Breast epithelium (tissue), 4 donors: Measurements from ENCODE around the gene MATN1. TPM values are rescaled to one million over a fixed set of nuclear protein-coding genes. Genes with fewer than 3 reads are reported as not detected.

Experiments used
- DNase-seq, 2 donors: peaks; one replicate each; pipeline ENCODE4 v3.0.0-alpha.2; 2019; ENCODE audit warnings: low spot score in 2 of 2
- H3K27ac ChIP-seq, 2 donors: fragments of 200-600 bp; sonication (generic) in 1 of 2; one replicate each; pipeline ENCODE4 v1.5.1; 2016 to 2019; ENCODE audit warnings: mild to moderate bottlenecking in 1 of 2
- H3K27me3 ChIP-seq, 2 donors: fragments of 200-600 bp; sonication (generic) in 1 of 2; one replicate each; pipeline versions ENCODE4 v1.5.1 to v1.6.0; 2017 to 2019; ENCODE audit warnings: control low read depth in 1 of 2, mild to moderate bottlenecking in 1 of 2
- H3K36me3 ChIP-seq: fragments of 200-600 bp; one replicate; pipeline ENCODE4 v1.5.1; 2019
- H3K4me1 ChIP-seq, 2 donors: fragments of 200-600 bp; sonication (generic); one replicate each; pipeline ENCODE4 v1.5.1; 2016 to 2019; ENCODE audit warnings: control low read depth in 1 of 2
- H3K4me3 ChIP-seq, 3 donors: fragments of 200-600 bp; sonication (generic); 1 replicate in 2 of 3; 2 replicates in 1 of 3; pipeline ENCODE4 v1.5.1; 2016 to 2019; ENCODE audit warnings: mild to moderate bottlenecking in 3 of 3, moderate library complexity in 2 of 3
- H3K9me3 ChIP-seq, 2 donors: fragments of 200-600 bp; sonication (generic) in 1 of 2; one replicate each; pipeline ENCODE4 v1.5.1; 2016 to 2019; ENCODE audit warnings: control low read depth in 1 of 2
- CTCF ChIP-seq, 3 donors: fragments of 450-650 bp; IDR thresholded peaks; one replicate each; pipeline ENCODE4 v1.5.1; 2016 to 2017; ENCODE audit warnings: antibody characterized with exemption in 3 of 3, mild to moderate bottlenecking in 3 of 3, moderate library complexity in 3 of 3
- POLR2A ChIP-seq: fragments of 450-650 bp; IDR thresholded peaks from one replicate; pipeline ENCODE4 v1.6.1; 2016; ENCODE audit warnings: antibody characterized with exemption, mild to moderate bottlenecking, moderate library complexity
- POLR2AphosphoS5 ChIP-seq, 3 donors: sonication (generic); formaldehyde crosslinking; IDR thresholded peaks; one replicate each; pipeline ENCODE4 v1.6.1; 2017; ENCODE audit warnings: antibody characterized with exemption in 3 of 3
- intact Hi-C: fragments of 100-400 bp; cut with DNase I; formaldehyde crosslinking; loops from one replicate; pipeline ENCODE4 v1.15.1; 2023; ENCODE audit warnings: low total_unique reads
- total RNA-seq, 3 donors: library from RNA; depleted of rRNA; stranded (reverse); fragments of >200 nt; gene quantifications; one replicate each; pipeline ENCODE4 v1.1.0, GENCODE V29; 2016

The MATN1 gene
- total RNA-seq, 3 donors from 2014 or later: not detected

DNA sequence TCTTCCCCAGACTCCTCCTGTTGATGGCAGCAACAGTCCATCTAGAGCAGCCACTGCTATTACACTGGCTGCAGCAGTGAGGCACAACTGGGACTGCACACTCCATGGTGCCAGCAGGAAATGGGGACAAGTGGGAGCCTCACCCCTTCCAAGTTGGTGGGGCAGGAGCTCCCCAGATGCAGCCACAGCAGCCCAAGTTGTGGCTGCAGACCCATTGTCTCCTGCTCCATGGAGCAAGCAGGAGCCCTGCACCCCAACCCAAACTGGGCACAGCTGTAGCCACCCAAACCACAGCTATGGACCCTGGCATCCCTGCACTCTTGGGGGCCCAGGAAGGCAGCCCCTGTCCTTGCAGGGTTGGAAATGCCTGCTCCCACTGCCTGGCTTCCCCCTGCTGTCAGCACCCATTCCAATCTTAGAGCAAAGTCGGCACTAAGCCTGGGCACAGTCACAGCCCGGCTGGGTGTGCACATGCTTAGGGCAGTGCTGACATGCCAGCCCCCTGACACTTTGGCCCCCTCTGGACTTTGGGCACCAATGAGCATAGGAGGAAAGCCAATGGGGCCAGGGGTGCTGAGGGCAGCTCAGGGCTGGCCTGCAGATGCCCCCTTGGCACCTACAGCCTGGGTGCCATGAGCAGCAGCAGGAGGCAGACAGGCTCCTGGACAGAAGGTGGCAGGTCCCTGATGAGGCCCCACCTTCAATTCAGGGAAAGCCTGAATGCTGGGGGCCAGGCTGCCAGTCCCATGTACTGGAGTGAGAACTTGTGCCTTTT is 44.0 kb downstream of the MATN1 start:
- TF ChIP-seq CTCF (IDR thresholded peaks at IDR 0.05) (no peak), POLR2AphosphoS5 (IDR thresholded peaks at IDR 0.05) (no peak), POLR2A (no peak)
- H3K27me3 ChIP-seq: peaks cover 0 to 6% of the 10 kb centered on the region in 2 donors
- no peak overlapping the region for H3K4me3 ChIP-seq
- peak in 1 of 2 donors; percentile 20 for DNase-seq
- no peaks in the 10 kb centered on the region for H3K36me3 ChIP-seq
- peaks cover 0 to 10% of the 10 kb centered on the region in 2 donors for H3K9me3 ChIP-seq
- intact Hi-C loops: no loop called here
- no peaks in the 10 kb centered on the region for H3K4me1 ChIP-seq
- no peak overlapping the region for H3K27ac ChIP-seq

GRCh38 chr1:30678209-30678608 is 45.2 kb downstream of the MATN1 start:
- no peaks in the 10 kb centered on the region for H3K27me3 ChIP-seq
- no peak for DNase-seq
- intact Hi-C loops: no loop called here
- TF ChIP-seq CTCF (IDR thresholded peaks at IDR 0.05) (no peak), POLR2AphosphoS5 (IDR thresholded peaks at IDR 0.05) (no peak), POLR2A (no peak)
- peaks cover 4 to 10% of the 10 kb centered on the region in 2 donors for H3K9me3 ChIP-seq
- H3K36me3 ChIP-seq: no peaks in the 10 kb centered on the region
- no peak overlapping the region for H3K27ac ChIP-seq
- H3K4me3 ChIP-seq: no peak overlapping the region
- H3K4me1 ChIP-seq: no peaks in the 10 kb centered on the region

- intact Hi-C loops: no loop called here
- DNase-seq: peak in 1 of 2 donors; percentile 7
- Histone ChIP-seq H3K9me3 (peaks cover 4 to 10% of the 10 kb centered on the region in 2 donors), H3K27me3 (no peaks in the 10 kb centered on the region), H3K4me3 (no peak overlapping the region), H3K4me1 (no peaks in the 10 kb centered on the region), H3K27ac (peak overlapping the region in 1 of 2 donors; percentile 34), H3K36me3 (no peaks in the 10 kb centered on the region)
- no peak for TF ChIP-seq POLR2A
- no peak for TF ChIP-seq CTCF (IDR thresholded peaks at IDR 0.05)
- no peak for TF ChIP-seq POLR2AphosphoS5 (IDR thresholded peaks at IDR 0.05)
Measured at GRCh38 chr1:30677471-30677870, 45.9 kb downstream of the MATN1 start.

GRCh38 chr1:30675761-30676160 is 47.6 kb downstream of the MATN1 start:
- no peak for TF ChIP-seq CTCF (IDR thresholded peaks at IDR 0.05)
- H3K4me1 ChIP-seq: no peaks in the 10 kb centered on the region
- intact Hi-C loops: no loop called here
- H3K9me3 ChIP-seq: peaks cover 4 to 10% of the 10 kb centered on the region in 2 donors
- H3K36me3 ChIP-seq: no peaks in the 10 kb centered on the region
- H3K27me3 ChIP-seq: no peaks in the 10 kb centered on the region
- H3K27ac ChIP-seq: peak overlapping the region in 1 of 2 donors; percentile 64
- DNase-seq: no peak
- H3K4me3 ChIP-seq: no peak overlapping the region

GRCh38 chr1:30675289-30675688 is 48.1 kb downstream of the MATN1 start:
- TF ChIP-seq CTCF (IDR thresholded peaks at IDR 0.05): no peak
- TF ChIP-seq POLR2AphosphoS5 (IDR thresholded peaks at IDR 0.05): no peak
- TF ChIP-seq POLR2A: no peak
- intact Hi-C loops: no loop called here
- Histone ChIP-seq H3K36me3 (no peaks in the 10 kb centered on the region), H3K4me3 (no peak overlapping the region), H3K4me1 (no peaks in the 10 kb centered on the region), H3K27me3 (no peaks in the 10 kb centered on the region), H3K9me3 (peaks cover 4 to 10% of the 10 kb centered on the region in 2 donors), H3K27ac (peak overlapping the region; percentile 64)
- no peak for DNase-seq
